ENCODE results near the gene DEPP1. TPM values are rescaled to one million over a fixed set of nuclear protein-coding genes. Genes with fewer than 3 reads are reported as not detected.

DEPP1 gene
- total RNA-seq, 6 experiments from 2014 or later: 0.43 to 0.78 (median 0.52) TPM

GRCh38 chr10:44983895-44984278, 5.3 kb upstream of the DEPP1 start:
- Mint-ChIP-seq H3K36me3 (ENCODE audit: low read depth) (no peaks in the 10 kb centered on the region), H3K4me1 (ENCODE audit: low read depth) (peaks cover 43% of the 10 kb centered on the region), H3K4me3 (no peak overlapping the region), H3K9me3 (no peaks in the 10 kb centered on the region), H3K27me3 (ENCODE audit: insufficient read depth) (peaks cover 3% of the 10 kb centered on the region; the same call in 1 of the 2 replicates), H3K27ac (no peak overlapping the region)
- no peak for DNase-seq
- TF ChIP-seq CTCF (IDR thresholded peaks at IDR 0.05): no peak

- Mint-ChIP-seq H3K4me1 (ENCODE audit: low read depth) (peaks cover 49% of the 10 kb centered on the region), H3K9me3 (no peaks in the 10 kb centered on the region), H3K4me3 (no peak overlapping the region), H3K27ac (peak overlapping the region; percentile 52), H3K36me3 (ENCODE audit: low read depth) (no peaks in the 10 kb centered on the region), H3K27me3 (ENCODE audit: insufficient read depth) (no peaks in the 10 kb centered on the region; the same call in 1 of the 2 replicates)
- TF ChIP-seq CTCF (IDR thresholded peaks at IDR 0.05): no peak
- DNase-seq: no peak
Observed at GRCh38 chr10:44983066-44983894, 4.7 kb upstream of the DEPP1 start.

DNA sequence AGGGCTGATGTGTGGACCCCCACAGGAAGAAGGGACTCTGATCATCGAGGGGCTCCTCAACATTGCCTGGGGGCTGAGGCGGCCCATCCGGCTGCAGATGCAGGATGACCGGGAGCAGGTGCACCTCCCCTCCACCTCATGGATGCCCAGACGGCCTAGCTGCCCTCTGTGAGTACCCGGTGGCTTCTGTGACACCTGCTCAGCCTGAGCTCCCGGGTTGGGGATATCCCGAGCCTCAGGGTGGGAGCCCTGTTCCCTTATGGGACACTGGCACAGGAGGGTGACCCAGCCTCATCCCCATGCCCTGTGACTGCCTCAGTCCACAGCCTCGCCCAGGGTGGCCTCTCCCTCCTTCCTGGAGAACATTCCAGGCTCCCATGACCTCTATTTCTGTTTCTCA, 3.9 kb upstream of the DEPP1 start:
- TF ChIP-seq CTCF (IDR thresholded peaks at IDR 0.05): no peak
- peak overlapping the region; percentile 100 for H3K27ac Mint-ChIP-seq
- no peaks in the 10 kb centered on the region for H3K9me3 Mint-ChIP-seq
- no peak overlapping the region for H3K4me3 Mint-ChIP-seq
- no peaks in the 10 kb centered on the region for H3K27me3 Mint-ChIP-seq (ENCODE audit: insufficient read depth)
- peaks cover 50% of the 10 kb centered on the region for H3K4me1 Mint-ChIP-seq (ENCODE audit: low read depth)
- DNase-seq: no peak
- no peaks in the 10 kb centered on the region for H3K36me3 Mint-ChIP-seq (ENCODE audit: low read depth)

DNA sequence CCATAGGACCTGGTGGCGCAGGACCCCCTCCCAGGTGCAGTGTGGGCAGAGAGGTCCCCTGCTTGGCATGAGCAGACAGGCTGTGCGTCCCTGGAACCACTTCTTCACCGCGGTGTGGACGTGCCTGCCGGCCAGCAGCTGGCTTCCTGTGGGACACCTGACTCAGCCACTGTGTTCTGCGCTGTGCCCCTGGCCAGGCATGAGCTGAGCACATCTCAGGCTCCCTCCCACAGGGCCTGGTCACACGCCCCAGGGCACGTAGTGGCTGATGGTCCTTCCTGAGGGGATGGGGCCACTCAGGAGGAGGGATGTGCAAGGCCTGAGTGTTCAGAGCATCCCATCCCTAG, 3.5 kb upstream of the DEPP1 start:
- no peak for DNase-seq
- H3K4me1 Mint-ChIP-seq (ENCODE audit: low read depth): peaks cover 50% of the 10 kb centered on the region
- no peaks in the 10 kb centered on the region for H3K36me3 Mint-ChIP-seq (ENCODE audit: low read depth)
- H3K4me3 Mint-ChIP-seq: no peak overlapping the region
- H3K27ac Mint-ChIP-seq: peak overlapping the region; percentile 100
- no peaks in the 10 kb centered on the region for H3K9me3 Mint-ChIP-seq
- TF ChIP-seq CTCF (IDR thresholded peaks at IDR 0.05): no peak
- H3K27me3 Mint-ChIP-seq (ENCODE audit: insufficient read depth): no peaks in the 10 kb centered on the region

GRCh38 chr10:44981172-44982113, 2.8 kb upstream of the DEPP1 start:
- TF ChIP-seq CTCF (IDR thresholded peaks at IDR 0.05): no peak
- H3K27me3 Mint-ChIP-seq (ENCODE audit: insufficient read depth): no peaks in the 10 kb centered on the region
- H3K4me1 Mint-ChIP-seq (ENCODE audit: low read depth): peaks cover 50% of the 10 kb centered on the region
- H3K27ac Mint-ChIP-seq: peak overlapping the region; percentile 100
- no peaks in the 10 kb centered on the region for H3K9me3 Mint-ChIP-seq
- peak; percentile 91 for DNase-seq
- H3K36me3 Mint-ChIP-seq (ENCODE audit: low read depth): no peaks in the 10 kb centered on the region
- H3K4me3 Mint-ChIP-seq: peak overlapping the region; percentile 81

All from HFFc6 (cell line).